Adrenal gland (tissue), 12 donors: ENCODE measurements around the gene TARBP2. TPM values are rescaled to one million over a fixed set of nuclear protein-coding genes. Genes with fewer than 3 reads are reported as not detected.
A peak's percentile ranks its signal among the peaks of the same experiment; 100 is the strongest.
"Not testable (repeated sequence)": the region's sequence is repeated elsewhere in the genome, so short reads cannot be mapped to it uniquely, and the experiment has no call there.

Experiments
- DNase-seq, 7 donors: peaks; one replicate each; pipeline ENCODE4 v3.0.0-alpha.2; 2019 to 2020
- H3K27ac ChIP-seq, 5 donors: fragments of 200-600 bp; sonication (generic) in 4 of 5; 1 replicate in 3 of 5; 2 replicates in 2 of 5; pipeline versions ENCODE4 v1.5.1 to v1.8.0; 2016 to 2020; ENCODE audit warnings: mild to moderate bottlenecking in 1 of 5
- H3K27me3 ChIP-seq: fragments of 200-600 bp; 2 replicates; pipeline ENCODE4 v1.8.0; 2021
- H3K36me3 ChIP-seq, 2 donors: fragments of 200-600 bp; replicated peaks in 1 of 2; 1 replicate in 1 of 2; 2 replicates in 1 of 2; pipeline versions ENCODE4 v1.5.1 to v1.8.0; 2018 to 2022
- H3K4me1 ChIP-seq, 2 donors: fragments of 200-600 bp; replicated peaks in 1 of 2; 1 replicate in 1 of 2; 2 replicates in 1 of 2; pipeline versions ENCODE4 v1.5.1 to v1.8.0; 2018 to 2021
- H3K4me3 ChIP-seq, 4 donors: fragments of 200-600 bp; sonication (generic) in 3 of 4; one replicate each; pipeline ENCODE4 v1.5.1; 2016 to 2018
- H3K9me3 ChIP-seq, 3 donors: fragments of 200-600 bp; sonication (generic) in 1 of 3; replicated peaks in 1 of 3; 1 replicate in 2 of 3; 2 replicates in 1 of 3; pipeline versions ENCODE4 v1.5.1 to v1.8.0; 2016 to 2021
- CTCF ChIP-seq, 6 experiments: fragments of 450-650 bp in 4 of 6; fragments of 200-600 bp in 2 of 6; sonication (generic) in 1 of 6; IDR thresholded peaks; 1 replicate in 5 of 6; 2 replicates in 1 of 6; pipeline versions ENCODE4 v1.5.1 to v1.8.0; 2016 to 2021; ENCODE audit warnings: antibody characterized with exemption in 6 of 6, mild to moderate bottlenecking in 2 of 6, moderate library complexity in 1 of 6
- POLR2A ChIP-seq, 2 donors: fragments of 450-650 bp; IDR thresholded peaks; one replicate each; pipeline ENCODE4 v1.6.1; 2017; ENCODE audit warnings: antibody characterized with exemption in 2 of 2, mild to moderate bottlenecking in 2 of 2, moderate library complexity in 1 of 2
- WGBS, 4 donors: extraction: QIAGEN DNeasy Blood & Tissue Kit in 2 of 4; methylation state at CpG; one replicate each; pipeline versions ENCODE4 v1.1.5 to v1.1.7; 2013 to 2017; 5-methylcytosine and 5-hydroxymethylcytosine counted together
- intact Hi-C, 2 donors: fragments of 100-400 bp; cut with DNase I; formaldehyde crosslinking; loops; one replicate each; pipeline versions ENCODE4 v1.14.1 to v1.15.0; 2022 to 2023
- polyA plus RNA-seq, 3 donors: library from polyadenylated mRNA; stranded (reverse); fragments of 200-250 nt in 2 of 3; fragments of 350-450 nt in 1 of 3; fragmentation: Illumina TruSeq in 1 of 3; extraction: RNeasy Lipid Tissue Mini Kit (QIAGEN cat#74804) in 1 of 3; gene quantifications; one replicate each; pipeline ENCODE4 v1.2.3, GENCODE V29; 2013 to 2014
- total RNA-seq, 9 donors: library from RNA; depleted of rRNA in 4 of 9; stranded (reverse); fragments of >200 nt in 4 of 9; fragments of 120-200 nt in 1 of 9; fragmentation: NEBNext Ultra II Directional in 1 of 9; extraction: Animal tissue kit (Norgen Biotek cat#: 25700) in 1 of 9; gene quantifications; one replicate each; pipeline versions ENCODE4 v1.1.0 to v1.2.4, GENCODE V29; 2013 to 2023
- donor health status: healthy with polysubstance abuse.
- donor health status: Bipolar disorder and iron deficiency.
- donor health status: DM: yes; HTN: yes; CAD: no.
- donor health status: DM: no; HTN: no; CAD: no.
- donor health status: DM: no; HTN: no; CAD: no.
- donor health status: DM: yes; HTN: yes; CAD: no.

Gene TARBP2
- total and polyA plus RNA-seq, 12 donors: 14.9 to 72.9 (median 32.8) TPM

DNA sequence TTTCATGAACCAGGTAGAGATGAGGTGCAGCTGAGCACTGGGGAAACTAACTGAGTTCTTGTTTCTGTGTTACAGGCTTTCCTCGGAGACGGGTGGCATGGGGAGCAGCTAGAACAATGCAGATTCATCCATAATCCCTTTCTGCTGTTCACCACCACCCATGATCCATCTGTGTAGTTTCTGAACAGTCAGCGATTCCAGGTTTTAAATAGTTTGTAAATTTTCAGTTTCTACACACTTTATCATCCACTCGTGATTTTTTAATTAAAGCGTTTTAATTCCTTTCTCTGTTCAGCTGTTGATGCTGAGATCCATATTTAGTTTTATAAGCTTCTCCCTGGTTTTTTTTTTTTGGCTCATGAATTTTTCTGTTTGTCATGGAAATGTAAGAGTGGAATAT lies 21.8 kb upstream of the TARBP2 start:
- peak overlapping the region in 3 of 5 donors; percentile 3 to 58 (median 41) for H3K27ac ChIP-seq
- H3K9me3 ChIP-seq: no peaks in the 10 kb centered on the region
- H3K4me3 ChIP-seq: no peak overlapping the region
- intact Hi-C loops: no loop called here
- no peak for TF ChIP-seq POLR2A (IDR thresholded peaks at IDR 0.05)
- TF ChIP-seq CTCF (IDR thresholded peaks at IDR 0.05): no peak
- H3K27me3 ChIP-seq: no peaks in the 10 kb centered on the region
- DNase-seq: no peak
- WGBS, 4 donors: 69 to 84% (median 77%) methylated on average over 5 of the region's 5 CpGs
- peaks cover 0 to 93% of the 10 kb centered on the region in 2 donors for H3K36me3 ChIP-seq
- H3K4me1 ChIP-seq: peaks cover 0 to 58% of the 10 kb centered on the region in 2 donors

- no peaks in the 10 kb centered on the region for H3K9me3 ChIP-seq
- DNase-seq: peak in 1 of 7 donors; percentile 26
- TF ChIP-seq POLR2A (IDR thresholded peaks at IDR 0.05): no peak
- TF ChIP-seq CTCF (IDR thresholded peaks at IDR 0.05): no peak
- intact Hi-C loops: no loop called here
- peak overlapping the region in 2 of 5 donors; percentile 41 to 63 for H3K27ac ChIP-seq
- H3K4me1 ChIP-seq: peaks cover 0 to 45% of the 10 kb centered on the region in 2 donors
- H3K36me3 ChIP-seq: peaks cover 0 to 91% of the 10 kb centered on the region in 2 donors
- H3K27me3 ChIP-seq: no peaks in the 10 kb centered on the region
- no peak overlapping the region for H3K4me3 ChIP-seq
- 67 to 76% (median 72%) methylated on average over 12 of the region's 12 CpGs for WGBS, 4 donors
Observed at GRCh38 chr12:53480491-53481442, 20.3 kb upstream of the TARBP2 start.

GRCh38 chr12:53481458-53481857 lies 19.6 kb upstream of the TARBP2 start:
- DNase-seq: peak in 3 of 7 donors; percentile 41 to 62 (median 54)
- peaks cover 0 to 38% of the 10 kb centered on the region in 2 donors for H3K4me1 ChIP-seq
- H3K4me3 ChIP-seq, intact Hi-C loops, H3K9me3 ChIP-seq, H3K27me3 ChIP-seq: not testable (repeated sequence)
- peak overlapping the region in 2 of 5 donors; percentile 41 to 68 for H3K27ac ChIP-seq
- 35 to 49% (median 40%) methylated on average over 6 of the region's 6 CpGs for WGBS, 4 donors
- peaks cover 0 to 91% of the 10 kb centered on the region in 2 donors for H3K36me3 ChIP-seq

GRCh38 chr12:53481939-53482586 lies 19.0 kb upstream of the TARBP2 start:
- H3K4me3 ChIP-seq: no peak overlapping the region
- H3K4me1 ChIP-seq: peaks cover 0 to 32% of the 10 kb centered on the region in 2 donors
- H3K27me3 ChIP-seq: no peaks in the 10 kb centered on the region
- intact Hi-C loops: no loop called here
- DNase-seq: no peak
- peak overlapping the region in 2 of 5 donors; percentile 13 to 68 for H3K27ac ChIP-seq
- peaks cover 0 to 85% of the 10 kb centered on the region in 2 donors for H3K36me3 ChIP-seq
- no peaks in the 10 kb centered on the region for H3K9me3 ChIP-seq
- WGBS, 4 donors: 77 to 84% (median 83%) methylated on average over 9 of the region's 9 CpGs
- TF ChIP-seq POLR2A (IDR thresholded peaks at IDR 0.05) (no peak), CTCF (IDR thresholded peaks at IDR 0.05) (peak in 2 of 6 experiments; percentile 20 to 33)
